CD4-positive, alpha-beta T cell treated with Interleukin-17A for 4 hours (primary cell): ENCODE measurements around the gene TBC1D9.

Experiments used
- DNase-seq: peaks from one replicate; pipeline ENCODE4 v3.0.0-alpha.2; 2020; ENCODE audit warnings: mixed read lengths

The TBC1D9 gene

DNA sequence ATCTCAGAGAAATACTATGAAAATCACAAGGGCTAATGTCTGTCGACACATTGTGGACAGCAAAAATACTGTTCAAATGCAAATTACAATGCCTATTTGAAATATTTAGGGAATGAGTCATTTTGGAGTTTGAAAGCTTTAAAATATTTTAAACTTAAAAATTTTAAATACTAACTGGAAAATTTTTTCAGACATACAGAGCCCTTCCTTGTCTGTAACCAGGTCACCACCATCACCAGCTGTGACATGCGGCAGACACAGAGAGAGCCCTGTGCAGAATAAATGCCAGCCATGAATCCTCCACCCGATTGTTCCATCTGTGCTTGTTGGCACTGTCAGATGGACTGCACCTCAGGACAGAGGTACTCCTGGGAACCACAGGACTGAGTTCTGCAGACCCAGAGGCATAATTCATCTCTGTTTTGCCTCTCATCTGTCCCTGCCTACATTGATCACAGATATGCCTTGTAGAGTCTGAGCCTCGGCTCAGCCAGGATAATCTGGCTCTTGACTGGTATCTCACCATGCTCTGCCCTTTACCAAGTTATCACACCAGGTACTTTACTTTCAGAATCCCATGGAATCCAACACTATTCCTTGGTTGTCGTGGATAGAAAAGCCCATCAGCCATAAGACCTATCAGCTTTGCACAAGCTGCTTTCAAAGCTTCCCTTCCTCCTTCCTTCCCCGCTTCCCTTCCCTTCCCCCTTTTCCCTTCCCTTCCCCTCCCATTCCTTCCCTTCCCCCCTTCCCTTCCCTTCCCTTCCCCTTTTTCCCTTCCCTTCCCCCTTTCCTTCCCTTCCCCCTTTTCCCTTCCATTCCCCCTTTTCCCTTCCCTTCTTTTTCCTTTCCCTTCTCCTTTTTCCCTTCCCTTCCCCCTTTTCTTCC is 67.2 kb downstream of the TBC1D9 start:
- DNase-seq: no peak

DNA sequence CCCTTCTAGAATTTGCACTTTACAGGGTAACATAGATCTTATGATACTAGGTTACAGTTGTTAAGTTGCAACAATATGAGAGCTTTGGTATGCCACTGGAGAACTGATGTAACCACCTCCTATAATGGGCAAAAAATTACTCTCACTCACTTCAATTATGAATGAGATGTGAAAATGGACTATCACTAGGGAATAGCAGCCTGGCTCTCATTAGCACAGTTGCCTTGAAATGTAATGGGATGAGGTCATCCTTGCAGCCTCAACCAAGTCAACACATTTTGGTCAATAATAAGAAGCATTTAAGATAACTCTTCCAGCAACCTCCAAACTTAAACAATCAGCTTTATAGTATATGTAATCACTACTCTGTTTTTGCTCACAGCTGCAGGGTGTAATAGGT is 69.4 kb downstream of the TBC1D9 start:
- no peak for DNase-seq

DNA sequence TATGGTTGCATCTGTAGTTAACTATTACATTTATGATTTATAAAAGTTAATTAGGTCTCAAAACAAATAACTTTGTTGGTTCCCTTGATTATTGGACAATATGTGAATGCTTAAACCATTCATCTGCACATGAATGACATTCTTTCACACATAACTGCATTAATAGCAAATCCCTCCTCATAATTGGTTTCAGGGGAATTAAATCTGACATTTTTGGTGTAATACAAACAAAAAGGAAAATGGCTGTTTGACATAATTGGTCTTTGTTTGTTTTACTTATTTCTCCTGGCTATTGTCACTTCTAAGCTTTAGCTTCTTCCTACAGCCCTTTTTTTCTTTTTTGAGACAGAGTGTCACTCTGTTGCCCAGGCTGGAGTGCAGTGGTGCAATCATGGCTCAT is 71.9 kb downstream of the TBC1D9 start:
- no peak for DNase-seq

DNA sequence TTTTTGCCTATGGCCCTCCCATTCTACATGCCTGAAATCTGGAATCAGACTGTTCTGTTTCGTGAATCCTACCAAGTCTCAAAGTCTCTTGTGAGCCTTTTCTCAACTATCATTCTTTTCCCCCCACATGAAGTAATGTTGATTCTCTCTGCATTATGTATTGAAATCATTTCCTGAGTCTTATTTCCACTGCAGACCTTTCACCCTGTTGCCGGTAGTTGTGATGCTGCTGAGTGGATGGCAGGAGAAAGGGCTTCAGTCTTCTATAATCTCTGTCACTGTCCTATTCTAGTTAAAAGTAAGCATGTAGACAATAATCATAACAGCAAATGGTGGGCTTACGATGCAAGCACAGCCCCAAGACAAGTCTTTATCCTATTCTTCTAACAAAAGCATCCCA is 75.0 kb downstream of the TBC1D9 start:
- no peak for DNase-seq

DNA sequence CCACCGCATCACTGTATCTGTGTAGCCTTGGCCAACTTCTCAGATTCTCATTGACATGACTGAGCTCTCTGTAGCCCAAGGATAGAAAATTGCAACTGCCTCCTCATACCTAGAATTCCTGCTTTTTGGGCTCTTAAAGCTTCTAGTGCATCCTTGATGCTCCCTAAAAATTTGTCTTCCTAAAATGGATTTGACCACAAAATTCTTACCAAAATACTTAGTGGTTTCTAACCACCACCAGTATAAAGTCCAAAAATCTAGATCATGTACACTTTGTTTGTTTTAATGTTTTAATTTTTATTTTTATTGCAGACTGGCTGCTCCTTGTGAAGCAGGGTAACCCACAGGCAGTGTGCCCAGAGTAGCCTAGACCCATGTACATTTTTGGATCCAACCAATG is 75.5 kb downstream of the TBC1D9 start:
- no peak for DNase-seq

DNA sequence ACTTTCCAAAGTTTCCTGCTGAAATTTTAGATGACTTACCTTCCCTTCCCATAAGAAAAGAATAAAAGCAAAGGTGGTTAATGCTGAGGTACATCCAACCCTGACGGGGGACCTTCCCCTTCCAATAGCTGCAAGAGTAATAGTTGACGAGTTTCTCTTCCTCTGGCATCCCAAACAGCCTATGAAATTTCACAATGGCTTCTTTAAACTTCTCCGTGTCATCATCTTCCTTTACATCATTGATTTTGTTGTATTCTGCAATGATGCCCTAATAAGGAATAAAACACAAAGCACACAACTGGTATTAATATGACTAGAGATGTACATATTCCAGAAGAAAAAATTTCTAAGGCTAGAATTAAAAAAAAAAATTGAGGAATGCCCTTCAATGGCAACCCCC is 76.6 kb downstream of the TBC1D9 start:
- no peak for DNase-seq

DNA sequence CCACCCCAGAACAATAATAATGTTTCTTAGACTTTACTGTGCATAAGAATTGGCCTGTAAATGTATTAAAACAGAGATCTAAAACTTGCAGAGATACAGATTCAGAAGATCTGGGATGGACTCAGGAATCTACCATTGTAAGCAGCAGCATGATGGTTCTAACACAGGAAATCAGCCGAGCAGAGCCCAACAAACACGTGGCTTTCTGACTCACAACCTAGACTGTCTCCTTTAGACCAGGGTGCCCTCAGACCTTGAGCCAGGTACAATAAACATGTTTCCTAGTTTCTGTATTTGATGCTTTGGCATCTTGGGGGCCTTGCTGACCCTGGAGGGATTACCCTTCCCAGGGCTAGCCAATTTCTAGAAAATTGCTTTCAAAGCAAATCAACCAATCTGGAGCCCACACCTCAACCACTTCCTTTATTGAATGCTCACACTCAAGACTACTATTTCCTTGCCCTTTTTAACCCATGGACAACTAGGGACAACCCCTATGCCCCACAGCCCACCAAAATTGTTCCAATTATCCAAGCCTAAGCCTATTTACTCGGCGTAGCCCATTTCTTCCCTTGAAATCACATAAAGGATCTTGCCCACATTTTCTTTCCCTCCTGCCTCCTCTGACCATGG is 80.5 kb downstream of the TBC1D9 start:
- no peak for DNase-seq

DNA sequence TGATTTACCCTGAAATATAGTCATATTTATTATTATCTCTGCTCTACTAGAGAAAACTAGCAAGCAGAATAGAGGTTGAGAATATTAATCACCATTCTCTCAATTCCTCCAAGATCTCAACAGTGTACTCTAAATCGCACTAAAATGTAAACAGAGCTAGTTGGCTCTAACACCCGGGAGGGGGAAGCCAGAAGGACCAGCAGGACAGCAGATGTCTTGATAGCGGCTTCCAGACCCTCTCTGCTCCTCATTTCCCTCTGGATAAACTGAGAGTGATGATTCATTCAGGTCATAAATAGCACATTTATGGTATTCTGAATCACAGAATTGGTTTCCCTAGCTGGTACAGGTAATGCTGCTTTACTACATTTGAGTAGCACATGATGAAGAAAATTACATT is 82.5 kb downstream of the TBC1D9 start:
- no peak for DNase-seq

DNA sequence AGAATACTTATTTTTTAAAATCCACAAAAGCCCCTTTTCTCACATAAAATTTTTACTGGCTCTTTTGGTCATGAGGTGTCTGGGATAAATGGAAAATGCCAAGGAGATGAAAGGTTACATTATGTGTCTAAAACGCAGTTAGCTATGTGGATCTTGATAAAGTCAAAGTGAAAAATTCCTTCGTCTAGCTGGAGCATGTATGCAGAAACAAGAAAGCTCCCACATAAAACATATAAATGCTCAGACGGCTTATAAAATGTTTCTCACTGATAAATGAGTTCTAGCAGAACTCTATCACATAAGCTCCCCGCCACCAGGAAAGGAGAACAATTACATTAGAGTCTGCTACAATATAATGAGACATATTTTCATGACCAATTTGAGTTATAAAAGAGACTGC is 83.8 kb downstream of the TBC1D9 start:
- DNase-seq: no peak

DNA sequence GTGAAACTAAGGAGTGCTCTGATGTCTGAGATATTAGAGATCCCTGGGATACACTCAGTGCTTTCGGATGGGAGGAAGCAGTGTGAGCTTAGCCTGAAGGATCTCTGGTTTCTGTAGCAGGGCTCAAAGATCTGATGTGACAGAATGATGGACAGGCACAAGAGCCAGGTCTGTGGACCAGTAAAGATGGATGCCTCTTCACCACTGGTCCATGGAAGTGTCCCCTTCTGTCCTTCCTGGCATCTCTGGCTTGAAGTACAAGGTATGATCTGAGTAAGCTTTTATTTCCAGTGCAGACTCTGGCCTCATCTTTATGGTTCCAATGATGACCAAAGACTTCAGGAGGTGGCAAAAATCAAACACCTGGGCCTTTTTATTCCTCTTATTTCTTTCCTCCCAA is 88.1 kb downstream of the TBC1D9 start:
- no peak for DNase-seq

DNA sequence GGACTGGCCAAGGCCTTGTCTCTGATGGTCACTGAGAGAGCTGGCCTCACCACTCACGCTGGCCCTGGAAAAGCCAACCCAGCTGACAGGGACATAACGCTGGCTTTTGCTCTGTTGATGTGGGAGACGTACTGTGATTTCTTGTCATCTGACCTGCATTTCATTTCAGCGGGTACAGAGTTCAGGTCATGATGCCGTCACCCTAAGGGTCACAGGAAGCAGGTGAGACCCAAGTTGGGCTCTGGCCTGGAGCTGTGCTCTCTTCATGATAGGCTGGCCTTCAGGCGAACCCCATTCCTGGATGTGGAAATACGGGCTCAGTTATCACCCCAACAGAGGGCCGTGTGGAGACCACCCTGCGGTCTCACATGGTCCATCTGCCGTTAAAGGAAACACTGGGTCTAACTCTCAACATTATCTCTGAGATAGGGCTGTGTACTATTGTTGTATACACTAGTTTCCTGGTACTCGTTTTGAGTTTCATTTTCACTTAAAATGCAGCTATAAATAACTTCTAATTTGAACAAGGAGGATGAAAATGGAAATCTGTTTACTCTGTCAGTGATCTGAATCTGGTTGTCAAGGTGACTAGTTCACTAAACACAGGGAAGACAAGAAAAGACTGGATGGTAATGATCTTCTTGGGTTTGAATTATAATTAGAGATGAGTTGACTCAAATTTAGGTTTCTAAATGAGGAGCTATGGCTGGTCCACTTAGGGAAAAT is 89.1 kb downstream of the TBC1D9 start:
- DNase-seq: no peak

DNA sequence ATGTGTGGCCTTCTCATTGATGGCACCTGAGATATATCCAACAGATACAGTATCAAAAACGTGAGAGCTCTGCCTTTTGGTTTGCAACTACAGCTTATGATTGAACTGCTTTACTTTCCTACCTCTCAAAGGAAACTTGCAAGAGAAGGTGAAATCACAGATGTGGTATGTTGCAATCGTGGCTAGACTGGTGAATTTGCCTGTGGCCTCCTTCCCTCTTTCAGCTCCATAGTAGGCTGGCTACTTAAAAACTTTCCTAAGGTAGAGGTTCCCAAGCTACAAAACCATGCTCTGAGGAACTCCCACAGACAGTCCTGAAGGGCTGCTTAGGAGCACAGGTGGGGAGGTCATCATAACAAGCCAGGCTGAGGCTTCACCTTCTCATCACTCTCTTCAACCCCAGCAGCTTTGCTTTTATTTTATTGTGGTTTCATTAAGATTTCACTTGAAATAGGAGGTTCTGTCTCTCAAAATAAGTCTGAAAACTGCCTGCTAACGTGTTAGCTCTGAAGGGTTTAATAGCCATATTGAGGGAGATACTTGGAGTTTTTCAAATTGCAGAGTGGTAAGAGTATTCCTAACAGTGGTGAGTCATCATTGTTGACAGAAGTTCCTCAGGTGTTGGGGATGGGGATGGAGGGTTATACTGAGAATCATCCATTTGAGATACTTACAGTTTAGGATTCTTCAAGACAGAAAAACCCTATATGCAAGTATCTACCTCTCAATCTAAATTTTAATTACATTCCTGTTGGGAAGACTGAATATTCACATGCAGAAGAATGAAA is 93.9 kb downstream of the TBC1D9 start:
- no peak for DNase-seq

DNA sequence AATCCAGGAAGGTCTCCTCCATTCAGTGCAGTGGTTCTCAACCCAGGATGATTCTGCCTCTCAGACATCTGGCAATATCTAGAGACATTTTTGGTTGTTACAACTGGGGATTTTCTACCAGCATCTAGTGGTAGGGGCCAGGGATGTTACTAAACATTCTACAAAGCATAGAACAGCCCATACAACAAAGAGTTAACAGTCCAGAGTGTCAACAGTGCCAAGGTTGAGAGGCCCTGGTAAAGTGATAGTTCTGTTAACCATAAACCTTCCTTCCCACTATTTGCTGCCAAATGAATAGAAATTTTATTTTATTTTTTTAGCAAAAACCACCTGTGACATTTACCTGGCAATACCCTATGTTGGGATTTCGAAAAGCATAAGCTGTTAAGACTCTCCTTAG is 94.6 kb downstream of the TBC1D9 start:
- DNase-seq: no peak

DNA sequence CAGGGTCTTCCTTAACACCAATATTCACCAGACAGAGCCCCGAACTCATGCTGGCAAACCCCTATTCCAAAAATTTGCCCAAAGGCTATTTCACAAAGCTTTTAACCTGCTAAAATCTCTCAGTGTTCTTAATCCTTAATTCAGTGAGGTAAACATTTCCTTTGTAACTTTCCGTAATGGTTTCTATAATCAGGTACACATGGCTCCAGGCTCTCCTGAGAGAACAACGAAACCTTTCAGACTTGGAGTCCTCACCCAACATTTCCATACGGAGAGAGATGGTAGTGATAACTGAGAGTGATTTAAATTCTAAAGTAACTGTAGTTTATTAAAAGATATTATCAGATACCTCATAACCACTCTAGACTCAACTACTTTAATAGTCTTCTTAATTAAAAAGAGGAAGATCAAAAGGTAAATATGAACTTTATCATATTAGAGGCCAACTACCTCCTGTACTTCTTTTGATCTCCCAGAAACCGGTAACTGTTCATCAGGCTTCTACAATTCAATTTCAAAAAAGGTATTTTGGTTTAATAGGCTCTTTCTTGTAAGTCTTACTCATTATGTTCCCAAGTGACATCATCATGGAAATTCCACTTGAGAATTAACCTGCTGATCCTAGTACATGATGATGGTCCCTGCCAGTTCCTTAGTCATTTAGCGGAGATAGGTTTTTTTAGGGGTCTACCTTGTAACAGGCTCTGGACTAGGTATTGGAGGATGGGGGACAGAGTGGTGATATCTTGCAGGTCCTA is 96.1 kb downstream of the TBC1D9 start:
- no peak for DNase-seq

DNA sequence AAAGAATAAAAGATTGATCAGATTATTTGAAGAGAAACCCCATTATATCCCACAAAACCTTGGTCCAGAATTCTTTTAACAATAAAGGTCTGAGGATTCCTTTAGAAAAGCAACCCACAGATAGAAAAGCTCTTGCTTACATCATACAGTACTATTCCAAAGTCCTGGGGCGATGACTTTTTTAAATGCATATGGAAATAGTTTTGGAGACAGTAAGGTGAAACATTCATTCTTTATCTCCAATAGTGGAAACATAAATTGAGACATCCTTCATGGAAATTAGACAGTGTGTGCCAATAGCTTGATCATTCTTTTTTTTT is 101.7 kb downstream of the TBC1D9 start:
- no peak for DNase-seq

DNA sequence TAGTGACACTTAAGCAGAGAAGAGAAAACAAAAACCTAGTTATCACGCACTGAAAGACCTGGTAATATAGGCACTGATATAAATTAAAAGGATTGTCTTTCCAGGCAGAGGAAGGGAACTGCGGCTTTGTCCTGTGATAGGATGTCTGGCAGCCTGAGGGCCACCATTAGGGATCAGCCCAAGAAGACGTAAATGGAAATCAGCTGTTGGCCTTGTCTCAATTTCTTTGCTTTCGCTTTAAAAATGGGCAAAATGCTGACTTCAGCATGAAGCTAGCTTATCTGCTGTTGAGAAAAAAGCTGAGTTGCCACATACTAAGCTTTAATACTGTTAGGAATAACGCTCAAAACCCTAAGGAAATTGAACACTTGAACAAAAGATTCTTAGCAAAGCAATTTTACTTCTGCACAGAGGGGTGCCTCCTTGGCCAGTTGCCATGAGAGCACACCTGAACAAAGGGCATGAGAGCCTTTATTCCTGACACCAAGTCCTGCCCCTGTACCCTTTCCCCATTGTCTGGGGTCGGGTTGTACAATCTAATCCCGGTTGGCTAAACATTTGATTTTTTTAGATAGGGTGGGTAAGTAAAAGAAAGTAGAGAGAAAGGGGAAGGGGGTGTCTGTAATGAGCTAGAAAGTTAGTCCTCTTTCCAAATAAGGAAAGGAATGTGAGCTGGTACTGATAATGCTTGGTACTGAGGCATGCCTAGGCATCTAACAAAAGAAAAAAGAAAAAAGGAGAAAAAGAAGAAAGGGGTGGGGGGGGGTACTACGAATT is 102.3 kb downstream of the TBC1D9 start:
- no peak for DNase-seq

DNA sequence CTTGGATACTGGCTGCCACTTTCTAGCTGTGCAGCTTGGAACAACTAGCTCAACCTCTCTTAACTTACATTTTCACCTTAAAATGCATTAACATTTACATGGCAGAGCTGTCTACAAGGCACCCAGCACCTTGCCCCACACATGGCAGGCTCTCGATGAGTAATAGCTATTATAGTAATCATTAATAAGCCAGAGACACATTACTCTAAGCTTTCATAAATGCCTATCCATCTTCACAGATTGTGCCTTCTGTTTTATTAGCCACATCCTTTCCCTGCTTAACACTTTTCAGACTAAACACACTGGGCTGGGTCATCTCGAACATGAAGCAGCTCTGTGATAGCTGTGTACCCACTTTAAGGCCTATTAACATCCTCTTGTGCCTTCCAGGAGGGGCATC is 103.6 kb downstream of the TBC1D9 start:
- no peak for DNase-seq

DNA sequence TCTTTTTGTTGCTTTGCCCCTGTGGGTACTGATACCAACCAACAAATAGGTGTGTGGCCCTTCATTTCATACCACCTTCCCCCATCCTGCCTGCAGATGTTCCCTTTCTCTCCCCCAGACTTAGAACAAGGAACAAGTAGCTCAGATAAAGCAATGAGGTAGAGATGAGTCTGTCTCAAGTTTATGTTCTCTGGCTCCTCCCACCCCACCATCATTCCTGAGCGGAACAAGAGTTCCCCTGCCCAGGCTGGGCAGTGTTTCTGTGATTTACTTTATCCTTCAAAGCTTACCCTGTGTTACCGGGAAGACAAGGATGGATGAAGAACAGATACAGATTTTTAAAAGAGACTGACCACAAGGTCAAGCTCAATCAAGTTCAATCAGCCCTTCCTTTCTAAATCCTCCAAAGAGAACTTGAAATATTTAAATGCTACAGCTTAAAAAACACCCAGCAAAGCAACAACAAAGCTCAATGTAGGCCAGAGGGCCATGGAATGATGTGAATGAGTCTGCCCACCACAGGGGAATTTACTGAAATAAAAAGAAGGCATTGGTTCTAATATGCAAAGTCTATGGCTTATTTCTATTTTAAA is 107.4 kb downstream of the TBC1D9 start:
- DNase-seq: no peak

DNA sequence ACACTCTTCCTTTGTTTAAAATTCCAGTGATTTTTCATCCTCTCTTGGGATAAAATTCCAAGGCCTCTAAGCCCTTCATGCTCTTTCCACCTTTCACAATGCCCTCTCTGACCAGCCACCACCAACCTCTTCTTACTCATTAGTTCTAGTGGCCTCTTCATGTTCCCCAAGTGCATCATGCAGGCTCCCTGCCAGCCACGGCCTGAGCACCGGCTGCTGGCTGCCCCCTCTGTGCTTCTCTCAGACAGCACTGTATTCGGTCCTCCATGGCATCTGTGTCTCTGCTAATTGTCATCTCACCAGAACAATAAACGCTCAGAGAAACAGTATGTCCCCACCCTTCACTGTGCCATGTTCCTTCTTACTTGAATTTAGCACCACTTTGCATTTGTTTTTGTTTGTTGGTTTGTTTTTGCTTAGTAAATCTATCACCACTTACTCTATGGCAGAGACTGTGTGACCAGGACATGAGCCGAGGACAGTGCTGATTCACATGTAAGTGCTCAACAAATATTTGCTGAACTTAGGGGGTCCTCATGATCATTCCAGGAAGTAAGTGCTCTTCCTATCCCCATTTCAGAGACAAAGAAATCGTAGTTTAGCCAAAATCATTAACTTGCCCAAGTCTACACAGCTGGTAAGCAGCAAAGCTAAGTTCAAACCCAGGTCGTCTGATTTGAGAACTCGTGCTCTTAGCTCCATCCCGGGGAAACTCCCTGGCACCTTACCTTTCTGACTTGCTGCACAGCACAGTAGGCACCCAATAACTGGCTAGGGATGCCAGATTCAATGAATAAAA is 110.4 kb downstream of the TBC1D9 start:
- DNase-seq: no peak

DNA sequence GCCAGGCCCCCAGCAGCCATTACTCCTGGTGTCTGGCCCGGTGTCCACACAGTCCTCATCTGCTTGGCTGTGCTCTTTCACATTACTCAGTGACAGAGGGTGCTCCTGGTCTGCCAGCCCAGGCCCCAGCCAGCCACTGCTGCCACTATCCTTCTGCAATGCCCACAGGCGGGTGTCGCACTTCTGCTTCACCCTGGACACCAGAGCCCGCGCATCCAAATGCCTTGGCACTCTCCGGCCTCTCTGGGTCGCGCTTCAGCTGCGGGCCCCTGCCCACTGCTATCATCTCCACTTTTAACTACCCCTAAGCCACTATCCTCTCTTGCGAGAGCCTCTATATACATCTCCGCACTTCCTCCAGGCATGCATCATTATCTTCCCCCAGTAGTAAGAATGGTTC is 111.0 kb downstream of the TBC1D9 start:
- no peak for DNase-seq
